Sigmoid colon (tissue), 3 donors: ENCODE data around the gene SLC25A24.

Source experiments
- POLR2A ChIP-seq, 2 donors: fragments of 450-650 bp; IDR thresholded peaks; one replicate each; pipeline ENCODE4 v1.6.1; 2016; ENCODE audit warnings: antibody characterized with exemption in 2 of 2, mild to moderate bottlenecking in 2 of 2, moderate library complexity in 2 of 2
- TF ChIP-seq, protein P1 (sequence below), 4 experiments: fragments of 450-650 bp in 3 of 4; fragments of 200-600 bp in 1 of 4; IDR thresholded peaks; one replicate each; pipeline ENCODE4 v1.5.1; 2016 to 2019; ENCODE audit warnings: antibody characterized with exemption in 4 of 4, mild to moderate bottlenecking in 3 of 4, moderate library complexity in 2 of 4

DNA sequence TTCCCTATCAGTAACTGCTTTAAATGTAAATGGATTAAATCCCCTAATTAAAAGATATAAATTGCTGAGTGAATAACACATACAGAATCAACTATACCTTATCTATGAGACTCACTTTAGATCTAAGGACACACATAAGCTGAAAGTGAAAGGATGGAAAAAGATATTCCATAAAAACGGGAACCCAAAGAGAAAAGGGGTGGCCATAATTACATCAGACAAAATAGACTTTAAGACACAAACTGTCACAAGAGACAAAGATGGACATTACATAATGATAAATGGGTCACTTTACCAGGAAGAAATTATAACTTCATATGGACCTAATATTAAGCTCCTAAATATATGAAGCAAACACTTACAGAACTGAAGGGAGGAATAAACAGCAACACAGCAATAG is 59.2 kb downstream of the SLC25A24 start:
- no peak for TF ChIP-seq POLR2A (IDR thresholded peaks at IDR 0.05)
- TF ChIP-seq, protein P1, sequence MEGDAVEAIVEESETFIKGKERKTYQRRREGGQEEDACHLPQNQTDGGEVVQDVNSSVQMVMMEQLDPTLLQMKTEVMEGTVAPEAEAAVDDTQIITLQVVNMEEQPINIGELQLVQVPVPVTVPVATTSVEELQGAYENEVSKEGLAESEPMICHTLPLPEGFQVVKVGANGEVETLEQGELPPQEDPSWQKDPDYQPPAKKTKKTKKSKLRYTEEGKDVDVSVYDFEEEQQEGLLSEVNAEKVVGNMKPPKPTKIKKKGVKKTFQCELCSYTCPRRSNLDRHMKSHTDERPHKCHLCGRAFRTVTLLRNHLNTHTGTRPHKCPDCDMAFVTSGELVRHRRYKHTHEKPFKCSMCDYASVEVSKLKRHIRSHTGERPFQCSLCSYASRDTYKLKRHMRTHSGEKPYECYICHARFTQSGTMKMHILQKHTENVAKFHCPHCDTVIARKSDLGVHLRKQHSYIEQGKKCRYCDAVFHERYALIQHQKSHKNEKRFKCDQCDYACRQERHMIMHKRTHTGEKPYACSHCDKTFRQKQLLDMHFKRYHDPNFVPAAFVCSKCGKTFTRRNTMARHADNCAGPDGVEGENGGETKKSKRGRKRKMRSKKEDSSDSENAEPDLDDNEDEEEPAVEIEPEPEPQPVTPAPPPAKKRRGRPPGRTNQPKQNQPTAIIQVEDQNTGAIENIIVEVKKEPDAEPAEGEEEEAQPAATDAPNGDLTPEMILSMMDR (IDR thresholded peaks at IDR 0.05) = no peak
